GM18499 (cell line): ENCODE data around the gene KNOP1.
A peak's percentile ranks its signal among the peaks of the same experiment; 100 is the strongest.

Experiments used
- ATAC-seq: cut with Tn5 transposase; IDR thresholded peaks from one replicate; pipeline ENCODE4 v1.9.1; 2021; ENCODE audit warnings: moderate number of reproducible peaks; ENCODE audit not compliant: insufficient read depth, unreplicated experiment

Gene KNOP1, protein sequence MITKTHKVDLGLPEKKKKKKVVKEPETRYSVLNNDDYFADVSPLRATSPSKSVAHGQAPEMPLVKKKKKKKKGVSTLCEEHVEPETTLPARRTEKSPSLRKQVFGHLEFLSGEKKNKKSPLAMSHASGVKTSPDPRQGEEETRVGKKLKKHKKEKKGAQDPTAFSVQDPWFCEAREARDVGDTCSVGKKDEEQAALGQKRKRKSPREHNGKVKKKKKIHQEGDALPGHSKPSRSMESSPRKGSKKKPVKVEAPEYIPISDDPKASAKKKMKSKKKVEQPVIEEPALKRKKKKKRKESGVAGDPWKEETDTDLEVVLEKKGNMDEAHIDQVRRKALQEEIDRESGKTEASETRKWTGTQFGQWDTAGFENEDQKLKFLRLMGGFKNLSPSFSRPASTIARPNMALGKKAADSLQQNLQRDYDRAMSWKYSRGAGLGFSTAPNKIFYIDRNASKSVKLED

GRCh38 chr16:19717741-19718623 lies at the start of gene KNOP1, which contains the start of gene IQCK:
Gene KNOP1, minus strand, starts transcription at chr16:19718227. Its CDS starts 3,192 bp downstream, at chr16:19715035.
Gene IQCK, plus strand, starts transcription at chr16:19718271. Its CDS starts 36 bp downstream, at chr16:19718307.
- peak; percentile 56 for ATAC-seq

- no peak for ATAC-seq
These were observed 49.5 kb upstream of the KNOP1 start for GRCh38 chr16:19767497-19767896.

DNA sequence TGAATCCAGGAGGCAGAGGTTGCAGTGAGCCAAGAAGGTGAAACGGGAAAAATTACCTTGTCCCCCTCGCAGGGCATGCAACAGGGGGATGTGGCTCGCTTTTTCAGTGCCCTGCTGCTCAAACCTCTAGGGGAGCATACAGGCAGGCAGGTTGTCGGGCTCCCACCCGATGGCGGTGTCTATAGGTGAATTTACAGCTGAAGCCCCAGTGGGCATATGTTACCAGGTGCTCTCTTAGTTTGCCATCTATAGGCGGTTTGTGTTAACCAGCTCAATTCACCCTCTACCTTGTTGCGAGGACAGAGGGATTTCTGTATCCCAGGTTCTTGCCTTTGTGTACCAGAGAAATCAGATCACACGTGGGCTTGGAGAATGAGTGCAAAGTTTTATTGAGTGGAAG lies 49.0 kb upstream of the KNOP1 start:
- no peak for ATAC-seq

- no peak for ATAC-seq
These were observed 48.5 kb upstream of the KNOP1 start for GRCh38 chr16:19766554-19766884.

- ATAC-seq = no peak
These were observed 48.0 kb upstream of the KNOP1 start for GRCh38 chr16:19765860-19766553.

DNA sequence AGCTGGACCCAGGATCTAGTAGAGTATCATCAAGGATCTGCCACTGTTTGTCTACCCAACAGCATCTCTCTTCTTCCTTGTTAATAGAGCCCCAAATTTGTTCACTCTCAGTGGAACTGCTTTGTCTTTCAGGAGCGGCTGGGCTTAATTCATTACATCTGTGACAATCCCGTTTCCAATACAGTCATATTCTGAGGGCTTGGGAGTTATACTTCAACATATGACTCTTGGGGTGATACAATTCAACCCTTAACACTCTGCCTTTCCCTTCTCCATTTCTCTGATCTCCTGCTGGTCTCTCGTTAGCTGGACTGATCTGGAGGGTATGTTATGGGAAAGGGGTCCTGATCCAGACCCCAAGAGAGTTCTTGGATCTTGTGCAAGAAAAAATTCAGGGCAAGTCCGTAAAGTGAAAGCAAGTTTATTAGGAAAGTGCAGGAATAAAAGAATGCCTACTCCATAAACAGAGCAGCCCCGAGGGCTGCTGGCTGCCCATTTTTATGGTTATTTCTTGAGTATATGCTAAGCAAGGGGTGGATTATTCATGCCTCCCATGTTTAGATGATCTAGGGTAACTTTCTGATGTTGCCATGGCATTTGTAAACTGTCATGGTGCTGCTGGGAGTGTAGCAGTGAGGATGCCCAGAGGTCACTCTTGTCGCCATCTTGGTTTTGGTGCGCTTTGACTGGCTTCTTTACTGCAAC lies 42.5 kb upstream of the KNOP1 start:
- no peak for ATAC-seq

DNA sequence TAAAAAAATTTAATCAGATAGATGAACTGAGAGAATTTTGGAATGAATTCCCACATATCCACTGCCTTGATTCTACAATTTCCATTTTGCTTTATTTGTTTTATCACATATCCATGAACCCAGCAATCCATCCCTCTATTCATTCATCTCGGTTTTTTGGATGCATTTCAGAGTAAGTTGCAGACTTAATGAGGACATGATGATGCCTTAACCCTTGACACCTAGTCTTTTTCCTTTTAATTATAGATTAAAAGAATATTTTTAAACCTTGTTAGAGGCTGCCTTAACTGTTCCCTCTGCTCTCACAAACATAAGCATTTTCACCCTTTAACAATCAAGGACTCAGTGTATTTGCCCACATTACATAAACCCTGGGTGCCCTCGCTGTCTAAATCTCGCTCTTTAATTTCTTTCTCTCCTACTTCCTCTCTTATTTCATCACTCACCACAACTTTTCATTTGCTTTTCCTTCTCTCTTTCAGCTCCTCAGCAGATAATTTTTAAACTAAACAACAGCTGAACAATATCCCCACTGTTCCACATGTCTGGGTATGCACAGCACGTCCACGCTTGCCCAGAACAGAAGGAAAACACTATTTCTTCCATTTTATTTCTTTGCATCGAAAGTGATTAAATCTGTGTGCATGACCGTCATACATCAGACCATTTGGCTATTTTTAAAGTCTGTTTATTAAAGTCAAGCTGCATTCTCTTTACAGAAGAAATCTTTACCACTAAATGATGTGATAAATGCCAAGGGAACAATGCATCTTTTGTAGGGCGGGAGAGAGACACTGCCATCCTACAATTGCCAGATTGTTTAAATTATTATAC lies 40.0 kb upstream of the KNOP1 start:
- ATAC-seq = no peak

GRCh38 chr16:19757026-19757425 lies 39.0 kb upstream of the KNOP1 start:
- ATAC-seq = no peak

GRCh38 chr16:19755268-19755667 lies 37.2 kb upstream of the KNOP1 start:
- no peak for ATAC-seq

DNA sequence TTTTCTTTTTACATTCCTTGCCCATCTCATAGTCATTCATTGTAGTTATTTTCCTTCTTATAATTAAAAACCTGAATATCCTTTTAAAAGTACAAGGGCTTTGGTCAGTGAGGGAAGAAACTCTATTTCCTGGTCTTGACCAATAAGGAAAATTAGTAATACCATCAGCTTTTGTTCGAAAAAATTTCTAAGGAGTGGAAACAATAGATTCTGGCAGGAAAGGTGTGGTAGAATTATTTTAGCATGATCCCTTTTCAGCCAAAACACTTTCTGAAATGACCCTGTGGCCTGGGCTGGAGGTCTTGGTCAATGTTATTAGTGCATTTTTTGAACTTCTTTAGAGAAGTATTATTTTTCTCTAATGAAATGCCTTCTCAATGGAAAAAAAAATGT lies 36.6 kb upstream of the KNOP1 start:
- ATAC-seq = no peak

DNA sequence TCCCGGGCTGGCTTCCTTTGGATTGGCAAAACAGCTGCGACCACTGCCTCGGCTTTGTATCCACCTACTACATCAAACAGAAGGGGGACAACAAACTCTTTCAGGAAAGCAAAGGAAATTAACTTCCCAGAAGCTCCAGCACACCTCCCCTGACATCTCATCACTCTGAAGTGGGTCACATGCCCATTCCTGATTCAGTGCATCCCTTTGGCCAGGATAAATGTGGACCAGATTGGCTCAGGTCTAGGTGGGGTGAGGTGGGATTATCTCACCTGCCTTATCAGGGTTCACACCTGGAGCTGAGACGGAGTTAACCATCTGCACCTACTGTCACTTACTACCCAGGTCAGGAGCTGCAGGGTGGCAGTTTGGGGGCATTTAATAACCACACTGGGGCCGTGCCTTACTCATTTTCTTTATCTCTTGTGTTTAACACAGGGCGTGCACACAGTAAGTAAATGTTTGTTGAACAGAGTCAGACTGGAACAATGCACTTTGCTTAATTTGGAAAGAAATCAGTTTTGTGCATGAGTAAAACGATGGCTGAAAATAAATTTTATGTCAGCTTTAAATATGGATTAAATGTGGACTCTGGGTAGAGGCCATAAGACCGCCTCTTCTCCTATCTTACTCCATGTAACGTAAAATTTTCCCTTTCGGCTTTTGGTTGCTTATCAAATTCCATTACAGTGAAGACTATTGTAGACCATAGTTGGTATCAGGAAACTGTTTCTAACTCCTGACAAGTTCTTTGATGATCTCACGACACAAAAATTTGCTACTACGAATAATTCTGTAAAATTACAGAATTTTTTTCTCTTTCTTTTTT lies 36.0 kb upstream of the KNOP1 start:
- no peak for ATAC-seq

GRCh38 chr16:19751478-19752385 lies 33.7 kb upstream of the KNOP1 start:
- ATAC-seq = no peak

- ATAC-seq = no peak
These were observed 31.6 kb upstream of the KNOP1 start for GRCh38 chr16:19749571-19750080.

GRCh38 chr16:19748389-19749168 lies 30.6 kb upstream of the KNOP1 start:
- ATAC-seq = no peak

- ATAC-seq = no peak
These were observed 28.5 kb upstream of the KNOP1 start for GRCh38 chr16:19746561-19746960.

DNA sequence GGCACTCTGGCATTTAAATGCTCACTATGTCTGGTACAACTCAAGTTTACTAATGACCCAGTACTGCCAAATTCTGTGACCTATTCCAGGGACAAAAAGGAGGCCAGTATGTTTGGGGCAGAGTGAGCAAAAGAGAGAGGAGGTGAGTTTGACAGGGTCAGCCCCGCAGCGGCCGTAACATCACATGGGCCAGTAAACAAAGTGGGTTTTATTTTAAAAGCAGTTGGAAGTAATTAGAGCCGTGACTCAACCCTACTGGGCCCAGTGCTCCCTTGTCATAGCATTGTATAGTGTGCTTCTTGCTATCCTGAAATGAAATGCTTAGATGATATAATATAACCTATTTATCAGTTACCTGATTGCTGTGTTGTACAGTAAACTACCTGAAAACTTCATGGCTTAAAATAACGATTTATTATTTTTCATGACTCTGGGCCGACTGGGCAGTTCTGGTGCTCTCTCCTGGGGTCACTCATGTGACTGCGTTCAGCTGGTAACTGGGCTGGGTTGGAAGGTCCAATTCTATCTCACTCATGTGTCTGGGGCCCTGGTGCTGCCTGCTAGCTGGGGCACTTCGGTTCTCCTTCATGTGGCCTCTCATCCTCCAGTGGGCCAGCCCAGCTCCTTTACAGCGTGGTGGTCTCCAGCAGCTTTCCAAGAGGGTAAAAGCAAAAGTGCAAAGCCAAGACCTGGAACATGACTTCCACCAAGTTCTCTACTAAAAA lies 27.4 kb upstream of the KNOP1 start:
- ATAC-seq = no peak
